ENCODE results near the gene CBFA2T2.

DNA sequence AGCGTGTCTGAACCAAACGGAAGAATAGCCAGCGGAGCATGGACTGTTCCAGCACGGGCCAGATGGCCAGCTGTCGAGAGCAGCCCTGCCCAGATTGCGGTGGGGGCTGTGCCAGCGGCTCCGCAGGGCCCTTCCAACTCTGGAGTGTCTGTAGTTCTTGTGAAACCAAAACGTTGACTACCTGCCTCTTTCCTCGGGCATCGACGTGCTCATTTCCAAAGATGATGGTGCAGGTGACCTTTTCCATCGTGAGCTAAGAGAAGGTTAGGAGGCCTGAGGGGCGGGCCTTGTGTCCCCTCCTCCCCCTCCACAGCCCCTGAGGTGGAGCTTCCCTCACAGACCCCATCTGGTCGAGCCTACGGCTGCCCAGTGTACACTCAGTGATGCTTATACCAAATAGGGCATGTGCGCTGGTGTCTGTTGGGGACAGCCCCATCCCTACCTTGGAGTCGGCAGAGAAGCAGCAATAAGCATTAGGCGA lies 159.3 kb downstream of the CBFA2T2 start:
- TF ChIP-seq, protein P1, sequence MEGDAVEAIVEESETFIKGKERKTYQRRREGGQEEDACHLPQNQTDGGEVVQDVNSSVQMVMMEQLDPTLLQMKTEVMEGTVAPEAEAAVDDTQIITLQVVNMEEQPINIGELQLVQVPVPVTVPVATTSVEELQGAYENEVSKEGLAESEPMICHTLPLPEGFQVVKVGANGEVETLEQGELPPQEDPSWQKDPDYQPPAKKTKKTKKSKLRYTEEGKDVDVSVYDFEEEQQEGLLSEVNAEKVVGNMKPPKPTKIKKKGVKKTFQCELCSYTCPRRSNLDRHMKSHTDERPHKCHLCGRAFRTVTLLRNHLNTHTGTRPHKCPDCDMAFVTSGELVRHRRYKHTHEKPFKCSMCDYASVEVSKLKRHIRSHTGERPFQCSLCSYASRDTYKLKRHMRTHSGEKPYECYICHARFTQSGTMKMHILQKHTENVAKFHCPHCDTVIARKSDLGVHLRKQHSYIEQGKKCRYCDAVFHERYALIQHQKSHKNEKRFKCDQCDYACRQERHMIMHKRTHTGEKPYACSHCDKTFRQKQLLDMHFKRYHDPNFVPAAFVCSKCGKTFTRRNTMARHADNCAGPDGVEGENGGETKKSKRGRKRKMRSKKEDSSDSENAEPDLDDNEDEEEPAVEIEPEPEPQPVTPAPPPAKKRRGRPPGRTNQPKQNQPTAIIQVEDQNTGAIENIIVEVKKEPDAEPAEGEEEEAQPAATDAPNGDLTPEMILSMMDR (IDR thresholded peaks at IDR 0.05) = no peak
- TF ChIP-seq POLR2A (IDR thresholded peaks at IDR 0.05) = no peak
